ENCODE results near the gene ZNF608.

GRCh38 chr5:124747791-124748686 is 1.6 kb upstream of the ZNF608 start:
- TF ChIP-seq ZNF146 (CRISPR knock-in tag; IDR thresholded peaks at IDR 0.05; ENCODE audit: unreplicated experiment) (no peak), TAF1 (IDR thresholded peaks at IDR 0.05; ENCODE audit: control insufficient read depth, extremely low read depth, insufficient read depth, low read length, severe bottlenecking) (no peak)
